Measurements from ENCODE around the gene SOX6. TPM values are rescaled to one million over a fixed set of nuclear protein-coding genes. Genes with fewer than 3 reads are reported as not detected.

Gene SOX6
- total and polyA plus RNA-seq, 2 of the 13 experiments (the other 11 are each of a cell fraction or from before 2014, with no cell fraction given): 2.6 to 11.2 TPM

DNA sequence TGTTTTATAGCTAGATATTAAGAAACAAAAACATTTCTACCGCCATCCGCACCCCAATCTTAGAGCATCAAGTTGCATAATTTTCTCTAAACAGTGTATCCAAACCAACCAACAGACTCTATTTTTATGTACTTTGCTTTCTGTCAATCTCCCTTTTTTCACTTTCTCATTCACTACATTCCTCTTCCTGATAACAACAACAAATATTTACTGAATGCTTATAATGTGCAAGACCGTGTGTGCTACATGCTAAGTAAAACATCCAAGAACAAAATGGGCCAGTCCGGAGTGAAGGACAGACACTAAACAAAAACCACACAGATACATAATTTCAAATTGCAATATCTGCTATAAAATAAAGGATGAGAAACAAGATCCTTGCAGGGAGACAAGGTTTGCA, 38.6 kb upstream of the SOX6 start:
- Histone ChIP-seq H3K79me2 (ENCODE audit: insufficient read depth, low read length) (no peaks in the 10 kb centered on the region), H3K9ac (ENCODE audit: insufficient read depth, low read depth, low read length) (no peak overlapping the region), H3K36me3 (replicated peaks in 1 of 2; ENCODE audit: control insufficient read depth in 1 of 2, insufficient read depth in 2 of 2, low read length in 2 of 2) (no peaks in the 10 kb centered on the region), H3K9me3 (ENCODE audit: low read length) (no peaks in the 10 kb centered on the region), H3K27ac (ENCODE audit: extremely low read length, insufficient read depth, low read length) (no peak overlapping the region), H2AFZ (ENCODE audit: low read length) (no peak overlapping the region), H3K27me3 (ENCODE audit: control insufficient read depth in 1 of 2, insufficient read depth in 2 of 2, low read length in 2 of 2) (no peaks in the 10 kb centered on the region), H3K4me1 (ENCODE audit: insufficient read depth, low read length) (peaks cover 21% of the 10 kb centered on the region), H4K20me1 (ENCODE audit: insufficient read depth, low read length) (no peaks in the 10 kb centered on the region), H3K4me2 (ENCODE audit: low read depth, low read length) (peak overlapping the region; percentile 40), H3K4me3 (replicated peaks in 1 of 3; ENCODE audit: insufficient read depth in 1 of 3, low read depth in 2 of 3, low read length in 3 of 3) (peak overlapping the region in 1 of 3 experiments; percentile 32; a peak in 2 of 6 replicates)
- ChIA-PET POLR2A (no interaction called here), CTCF (ENCODE audit: low intra/inter-chr PET ratio, low total read pairs) (no interaction called here)
- FAIRE-seq (no peak), DNase-seq (ENCODE audit: low spot score) (no peak), ATAC-seq (no peak)
- WGBS (ENCODE audit: low lambda C conversion rate): 40% methylated on average over 4 of the region's 4 CpGs
- TF ChIP-seq, protein P1, sequence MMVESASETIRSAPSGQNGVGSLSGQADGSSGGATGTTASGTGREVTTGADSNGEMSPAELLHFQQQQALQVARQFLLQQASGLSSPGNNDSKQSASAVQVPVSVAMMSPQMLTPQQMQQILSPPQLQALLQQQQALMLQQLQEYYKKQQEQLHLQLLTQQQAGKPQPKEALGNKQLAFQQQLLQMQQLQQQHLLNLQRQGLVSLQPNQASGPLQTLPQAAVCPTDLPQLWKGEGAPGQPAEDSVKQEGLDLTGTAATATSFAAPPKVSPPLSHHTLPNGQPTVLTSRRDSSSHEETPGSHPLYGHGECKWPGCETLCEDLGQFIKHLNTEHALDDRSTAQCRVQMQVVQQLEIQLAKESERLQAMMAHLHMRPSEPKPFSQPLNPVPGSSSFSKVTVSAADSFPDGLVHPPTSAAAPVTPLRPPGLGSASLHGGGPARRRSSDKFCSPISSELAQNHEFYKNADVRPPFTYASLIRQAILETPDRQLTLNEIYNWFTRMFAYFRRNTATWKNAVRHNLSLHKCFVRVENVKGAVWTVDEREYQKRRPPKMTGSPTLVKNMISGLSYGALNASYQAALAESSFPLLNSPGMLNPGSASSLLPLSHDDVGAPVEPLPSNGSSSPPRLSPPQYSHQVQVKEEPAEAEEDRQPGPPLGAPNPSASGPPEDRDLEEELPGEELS (CRISPR knock-in tag; IDR thresholded peaks at IDR 0.05): peak; percentile 39
- no peak for TF ChIP-seq ZNF776 (CRISPR knock-in tag; IDR thresholded peaks at IDR 0.05)
- intact Hi-C loops (cut with micrococcal nuclease; ENCODE audit: unreplicated experiment): no loop called here
- in situ Hi-C loops (cut with HindIII; ENCODE audit: extremely low pct_ligation_motif_present, low pct_unique_long_range_greater_than_20kb): no loop called here
- no TSS peak for BruUV-seq (replicated peaks)

DNA sequence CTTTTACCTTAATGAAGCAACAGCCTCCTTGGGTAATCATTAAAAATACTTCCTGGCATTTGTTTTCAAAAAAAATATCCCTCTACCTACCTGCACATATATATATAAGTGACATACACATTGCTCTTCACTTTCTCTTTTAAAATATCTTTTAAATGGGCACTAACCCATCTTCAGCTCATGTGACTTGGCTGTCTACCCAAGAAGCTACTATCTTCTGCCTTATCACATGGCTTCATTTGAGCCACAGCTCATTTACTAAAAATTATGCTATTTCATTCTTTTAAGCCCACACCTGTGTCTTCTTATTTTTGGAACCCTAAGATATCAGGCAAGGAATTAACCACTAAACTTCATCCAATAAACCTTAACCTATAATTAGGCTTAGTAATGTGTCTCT, 37.0 kb upstream of the SOX6 start:
- no peaks in the 10 kb centered on the region for H3K27me3 ChIP-seq (ENCODE audit: control insufficient read depth in 1 of 2, insufficient read depth in 2 of 2, low read length in 2 of 2)
- no peaks in the 10 kb centered on the region for H3K36me3 ChIP-seq (replicated peaks in 1 of 2; ENCODE audit: control insufficient read depth in 1 of 2, insufficient read depth in 2 of 2, low read length in 2 of 2)
- no peak overlapping the region for H3K27ac ChIP-seq (ENCODE audit: extremely low read length, insufficient read depth, low read length)
- intact Hi-C loops (cut with micrococcal nuclease; ENCODE audit: unreplicated experiment): no loop called here
- CTCF ChIA-PET (ENCODE audit: low intra/inter-chr PET ratio, low total read pairs): no interaction called here
- TF ChIP-seq ADNP (CRISPR knock-in tag; IDR thresholded peaks at IDR 0.05) (no peak), ZNF816 (CRISPR knock-in tag; IDR thresholded peaks at IDR 0.05; ENCODE audit: borderline replicate concordance) (no peak), KLF15 (CRISPR knock-in tag; IDR thresholded peaks at IDR 0.05; ENCODE audit: borderline replicate concordance) (no peak), ZNF12 (CRISPR knock-in tag; IDR thresholded peaks at IDR 0.05) (no peak)
- TF ChIP-seq, protein P2, sequence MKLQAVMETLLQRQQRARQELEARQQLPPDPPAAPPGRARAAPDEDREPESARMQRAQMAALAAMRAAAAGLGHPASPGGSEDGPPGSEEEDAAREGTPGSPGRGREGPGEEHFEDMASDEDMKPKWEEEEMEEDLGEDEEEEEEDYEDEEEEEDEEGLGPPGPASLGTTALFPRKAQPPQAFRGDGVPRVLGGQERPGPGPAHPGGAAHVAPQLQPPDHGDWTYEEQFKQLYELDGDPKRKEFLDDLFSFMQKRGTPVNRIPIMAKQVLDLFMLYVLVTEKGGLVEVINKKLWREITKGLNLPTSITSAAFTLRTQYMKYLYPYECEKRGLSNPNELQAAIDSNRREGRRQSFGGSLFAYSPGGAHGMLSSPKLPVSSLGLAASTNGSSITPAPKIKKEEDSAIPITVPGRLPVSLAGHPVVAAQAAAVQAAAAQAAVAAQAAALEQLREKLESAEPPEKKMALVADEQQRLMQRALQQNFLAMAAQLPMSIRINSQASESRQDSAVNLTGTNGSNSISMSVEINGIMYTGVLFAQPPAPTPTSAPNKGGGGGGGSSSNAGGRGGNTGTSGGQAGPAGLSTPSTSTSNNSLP (IDR thresholded peaks at IDR 0.05; ENCODE audit: low read depth, low read length): no peak
- H3K4me1 ChIP-seq (ENCODE audit: insufficient read depth, low read length): peaks cover 19% of the 10 kb centered on the region
- no TSS peak for BruUV-seq (replicated peaks)
- H3K4me2 ChIP-seq (ENCODE audit: low read depth, low read length): no peak overlapping the region
- ATAC-seq (no peak), DNase-seq (ENCODE audit: low spot score) (no peak), FAIRE-seq (no peak)
- no peaks in the 10 kb centered on the region for H3K79me2 ChIP-seq (ENCODE audit: insufficient read depth, low read length)
- POLR2A ChIA-PET: no interaction called here
- no peaks in the 10 kb centered on the region for H3K9me3 ChIP-seq (ENCODE audit: low read length)
- H3K4me3 ChIP-seq (replicated peaks in 1 of 3; ENCODE audit: insufficient read depth in 1 of 3, low read depth in 2 of 3, low read length in 3 of 3): no peak overlapping the region
- no peak overlapping the region for H2AFZ ChIP-seq (ENCODE audit: low read length)
- no peak overlapping the region for H3K9ac ChIP-seq (ENCODE audit: insufficient read depth, low read depth, low read length)
- in situ Hi-C loops (cut with HindIII; ENCODE audit: extremely low pct_ligation_motif_present, low pct_unique_long_range_greater_than_20kb): no loop called here
- H4K20me1 ChIP-seq (ENCODE audit: insufficient read depth, low read length): no peaks in the 10 kb centered on the region
